Measurements from ENCODE around the gene DCAF11. TPM values are rescaled to one million over a fixed set of nuclear protein-coding genes. Genes with fewer than 3 reads are reported as not detected.

DCAF11 gene
- total and polyA plus RNA-seq, 2 of the 13 experiments (the other 11 are each of a cell fraction or from before 2014, with no cell fraction given) = 150 to 257 TPM

DNA sequence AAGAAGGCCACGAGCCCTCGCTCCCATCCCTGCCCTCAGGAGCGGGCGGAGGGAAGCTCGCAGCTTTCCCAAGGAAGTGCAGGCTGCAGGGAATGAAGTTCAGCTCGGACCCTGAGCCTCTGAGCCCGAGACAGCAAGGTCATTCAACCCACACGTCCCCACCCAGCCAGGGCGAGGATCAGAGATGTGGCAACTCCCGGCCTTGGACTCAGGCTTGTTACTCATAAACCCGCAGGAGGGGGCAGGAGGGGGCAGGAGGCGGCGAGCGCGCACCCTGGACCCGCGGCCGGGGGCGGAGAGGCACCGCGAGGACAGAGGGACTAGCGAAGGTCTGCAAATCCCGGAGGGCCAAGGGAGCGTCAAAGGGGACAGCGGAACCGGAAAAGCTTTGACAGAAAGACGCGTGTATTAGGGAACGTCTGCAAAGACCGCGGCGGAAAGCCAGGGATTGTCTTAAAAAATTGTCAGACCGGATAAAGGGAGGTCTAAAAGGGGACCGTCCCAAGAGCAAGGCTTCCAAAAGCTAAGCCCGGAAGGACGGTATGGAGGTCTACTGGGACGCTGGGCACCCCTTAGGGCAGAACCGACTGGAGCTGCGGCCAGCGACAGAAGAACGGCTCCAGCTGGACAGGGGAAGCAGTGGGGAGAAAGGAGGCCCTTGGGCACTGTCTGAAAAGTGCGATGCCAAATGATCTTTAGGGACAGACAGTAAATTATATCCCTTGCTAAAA is 611 bp upstream of the DCAF11 start (continued):
- TF ChIP-seq ZNF678 (CRISPR knock-in tag; IDR thresholded peaks at IDR 0.05) (0 out of 2 replicates have a peak, but pooled peaks have one; percentile 81), ZSCAN21 (CRISPR knock-in tag; IDR thresholded peaks at IDR 0.05; ENCODE audit: borderline replicate concordance) (peak; percentile 98), PBX2 (CRISPR knock-in tag; IDR thresholded peaks at IDR 0.05) (peak; percentile 15; the same call in 1 of the 2 replicates), THAP7 (CRISPR knock-in tag; IDR thresholded peaks at IDR 0.05) (peak; percentile 97), UBTF (CRISPR knock-in tag; IDR thresholded peaks at IDR 0.05) (peak; percentile 98), ZNF331 (CRISPR knock-in tag; IDR thresholded peaks at IDR 0.05) (peak; percentile 98), ATRX (CRISPR knock-in tag; IDR thresholded peaks at IDR 0.05; ENCODE audit: borderline replicate concordance) (no peak), FOXP1 (IDR thresholded peaks at IDR 0.05) (peak; percentile 67; the same call in 1 of the 2 replicates), FOXP1 (CRISPR knock-in tag; IDR thresholded peaks at IDR 0.05) (peak; percentile 95), NRL (CRISPR knock-in tag; IDR thresholded peaks at IDR 0.05; ENCODE audit: borderline replicate concordance) (peak; percentile 93), ZSCAN22 (CRISPR knock-in tag; IDR thresholded peaks at IDR 0.05) (no peak; the same call in 1 of the 2 replicates), AGO1 (IDR thresholded peaks at IDR 0.05; ENCODE audit: low read depth, low read length, poor library complexity, severe bottlenecking) (peak; percentile 85), FLYWCH1 (CRISPR knock-in tag; IDR thresholded peaks at IDR 0.05) (no peak), FOXA3 (CRISPR knock-in tag; IDR thresholded peaks at IDR 0.05) (peak; percentile 95), BORCS8-MEF2B (CRISPR knock-in tag; IDR thresholded peaks at IDR 0.05) (peak; percentile 99)
- TF ChIP-seq, protein P1, sequence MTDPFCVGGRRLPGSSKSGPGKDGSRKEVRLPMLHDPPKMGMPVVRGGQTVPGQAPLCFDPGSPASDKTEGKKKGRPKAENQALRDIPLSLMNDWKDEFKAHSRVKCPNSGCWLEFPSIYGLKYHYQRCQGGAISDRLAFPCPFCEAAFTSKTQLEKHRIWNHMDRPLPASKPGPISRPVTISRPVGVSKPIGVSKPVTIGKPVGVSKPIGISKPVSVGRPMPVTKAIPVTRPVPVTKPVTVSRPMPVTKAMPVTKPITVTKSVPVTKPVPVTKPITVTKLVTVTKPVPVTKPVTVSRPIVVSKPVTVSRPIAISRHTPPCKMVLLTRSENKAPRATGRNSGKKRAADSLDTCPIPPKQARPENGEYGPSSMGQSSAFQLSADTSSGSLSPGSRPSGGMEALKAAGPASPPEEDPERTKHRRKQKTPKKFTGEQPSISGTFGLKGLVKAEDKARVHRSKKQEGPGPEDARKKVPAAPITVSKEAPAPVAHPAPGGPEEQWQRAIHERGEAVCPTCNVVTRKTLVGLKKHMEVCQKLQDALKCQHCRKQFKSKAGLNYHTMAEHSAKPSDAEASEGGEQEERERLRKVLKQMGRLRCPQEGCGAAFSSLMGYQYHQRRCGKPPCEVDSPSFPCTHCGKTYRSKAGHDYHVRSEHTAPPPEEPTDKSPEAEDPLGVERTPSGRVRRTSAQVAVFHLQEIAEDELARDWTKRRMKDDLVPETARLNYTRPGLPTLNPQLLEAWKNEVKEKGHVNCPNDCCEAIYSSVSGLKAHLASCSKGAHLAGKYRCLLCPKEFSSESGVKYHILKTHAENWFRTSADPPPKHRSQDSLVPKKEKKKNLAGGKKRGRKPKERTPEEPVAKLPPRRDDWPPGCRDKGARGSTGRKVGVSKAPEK (CRISPR knock-in tag; IDR thresholded peaks at IDR 0.05; ENCODE audit: borderline replicate concordance) = no peak
- TF ChIP-seq, protein P2, sequence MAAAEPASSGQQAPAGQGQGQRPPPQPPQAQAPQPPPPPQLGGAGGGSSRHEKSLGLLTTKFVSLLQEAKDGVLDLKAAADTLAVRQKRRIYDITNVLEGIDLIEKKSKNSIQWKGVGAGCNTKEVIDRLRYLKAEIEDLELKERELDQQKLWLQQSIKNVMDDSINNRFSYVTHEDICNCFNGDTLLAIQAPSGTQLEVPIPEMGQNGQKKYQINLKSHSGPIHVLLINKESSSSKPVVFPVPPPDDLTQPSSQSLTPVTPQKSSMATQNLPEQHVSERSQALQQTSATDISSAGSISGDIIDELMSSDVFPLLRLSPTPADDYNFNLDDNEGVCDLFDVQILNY (CRISPR knock-in tag; conservative IDR thresholded peaks at IDR 0.05) = peak; percentile 46; the same call in 1 of the 2 replicates
- TF ChIP-seq, protein P3, sequence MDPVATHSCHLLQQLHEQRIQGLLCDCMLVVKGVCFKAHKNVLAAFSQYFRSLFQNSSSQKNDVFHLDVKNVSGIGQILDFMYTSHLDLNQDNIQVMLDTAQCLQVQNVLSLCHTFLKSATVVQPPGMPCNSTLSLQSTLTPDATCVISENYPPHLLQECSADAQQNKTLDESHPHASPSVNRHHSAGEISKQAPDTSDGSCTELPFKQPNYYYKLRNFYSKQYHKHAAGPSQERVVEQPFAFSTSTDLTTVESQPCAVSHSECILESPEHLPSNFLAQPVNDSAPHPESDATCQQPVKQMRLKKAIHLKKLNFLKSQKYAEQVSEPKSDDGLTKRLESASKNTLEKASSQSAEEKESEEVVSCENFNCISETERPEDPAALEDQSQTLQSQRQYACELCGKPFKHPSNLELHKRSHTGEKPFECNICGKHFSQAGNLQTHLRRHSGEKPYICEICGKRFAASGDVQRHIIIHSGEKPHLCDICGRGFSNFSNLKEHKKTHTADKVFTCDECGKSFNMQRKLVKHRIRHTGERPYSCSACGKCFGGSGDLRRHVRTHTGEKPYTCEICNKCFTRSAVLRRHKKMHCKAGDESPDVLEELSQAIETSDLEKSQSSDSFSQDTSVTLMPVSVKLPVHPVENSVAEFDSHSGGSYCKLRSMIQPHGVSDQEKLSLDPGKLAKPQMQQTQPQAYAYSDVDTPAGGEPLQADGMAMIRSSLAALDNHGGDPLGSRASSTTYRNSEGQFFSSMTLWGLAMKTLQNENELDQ (CRISPR knock-in tag; IDR thresholded peaks at IDR 0.05; ENCODE audit: borderline replicate concordance) = no peak; the same call in 1 of the 2 replicates
